Motor neuron (in vitro differentiated cells): Measurements from ENCODE around the gene CADM1. TPM values are rescaled to one million over a fixed set of nuclear protein-coding genes. Genes with fewer than 3 reads are reported as not detected.

Source experiments
- ATAC-seq, 8 experiments: fragments of 200-7000 bp; cut with Tn5 transposase; replicated peaks in 6 of 8; 2 replicates each; pipeline ENCODE4 v1.8.0; 2021; ENCODE audit warnings: mild to moderate bottlenecking in 8 of 8, moderate library complexity in 8 of 8
- H3K27ac ChIP-seq, 2 donors: fragments of 250-450 bp; sonication (Bioruptor Pico); 2 replicates each; pipeline ENCODE4 v1.9.0; 2021; ENCODE audit warnings: antibody characterized with exemption in 2 of 2, mild to moderate bottlenecking in 2 of 2, moderate library complexity in 1 of 2
- H3K4me1 ChIP-seq, 2 donors: fragments of 250-450 bp; sonication (Bioruptor Pico); replicated peaks in 1 of 2; 2 replicates each; pipeline ENCODE4 v1.6.1; 2021; ENCODE audit warnings: antibody characterized with exemption in 2 of 2, mild to moderate bottlenecking in 2 of 2, moderate library complexity in 1 of 2
- H3K4me3 ChIP-seq, 5 donors: fragments of 250-450 bp; sonication (Bioruptor Pico); 2 replicates each; pipeline ENCODE4 v1.9.0; 2021; ENCODE audit warnings: antibody characterized with exemption in 5 of 5, mild to moderate bottlenecking in 5 of 5, moderate library complexity in 4 of 5
- WGBS, 10 experiments: fragments of 450-650 bp; shearing (Covaris generic); methylation state at CpG; one replicate each; pipeline ENCODE4 v1.0.0; 2022; 5-methylcytosine and 5-hydroxymethylcytosine counted together
- in situ Hi-C, 9 experiments: fragments of 400-800 bp; cut with MboI; loops; one replicate each; pipeline ENCODE4 v1.15.0; 2021; ENCODE audit warnings: low sequenced_read_pairs in 9 of 9, low pct_unique_long_range_greater_than_20kb in 2 of 9; ENCODE audit not compliant: unreplicated experiment in 9 of 9
- total RNA-seq, 8 experiments: library from RNA; unstranded; fragments of 300-600 nt; gene quantifications; 2 replicates each; pipeline versions ENCODE4 v1.2.3 to v1.2.4, GENCODE V29; 2022

CADM1 gene
- total RNA-seq, 8 experiments from 2014 or later: 0.71 to 129 (median 106) TPM

GRCh38 chr11:115182282-115182955 lies 321.8 kb downstream of the CADM1 start:
- Histone ChIP-seq H3K4me3 (no peak overlapping the region), H3K27ac (no peak overlapping the region), H3K4me1 (peaks cover 42 to 67% of the 10 kb centered on the region in 2 donors)
- in situ Hi-C loops: no loop called here
- 0 to 91% (median 88%) methylated on average over 1 to 7 of the region's 7 CpGs; no CpG with 5 or more reads in 2 of the 10 experiments for WGBS, 10 experiments
- no peak for ATAC-seq

- in situ Hi-C loops: no loop called here
- WGBS, 10 experiments: 40 to 90% (median 69%) methylated on average over 1 to 8 of the region's 12 CpGs; no CpG with 5 or more reads in 4 of the 10 experiments
- H3K4me1 ChIP-seq: peaks cover 45 to 75% of the 10 kb centered on the region in 2 donors
These were observed 322.7 kb downstream of the CADM1 start for GRCh38 chr11:115181538-115181937.

GRCh38 chr11:115180272-115180671 lies 323.9 kb downstream of the CADM1 start:
- WGBS, 10 experiments: 0 to 96% (median 71%) methylated on average over 1 to 6 of the region's 7 CpGs
- ATAC-seq: peak in 4 of 8 experiments; percentile 21 to 37 (median 28)
- in situ Hi-C loops: no loop called here
- no peak overlapping the region for H3K27ac ChIP-seq
- H3K4me3 ChIP-seq: no peak overlapping the region
- H3K4me1 ChIP-seq: peaks cover 45 to 79% of the 10 kb centered on the region in 2 donors

More at GRCh38 chr11:115181538-115181937, 322.7 kb downstream of the CADM1 start:
- peak in 4 of 8 experiments; percentile 25 to 51 (median 43) for ATAC-seq
- Histone ChIP-seq H3K4me3 (no peak overlapping the region), H3K27ac (no peak overlapping the region)

DNA sequence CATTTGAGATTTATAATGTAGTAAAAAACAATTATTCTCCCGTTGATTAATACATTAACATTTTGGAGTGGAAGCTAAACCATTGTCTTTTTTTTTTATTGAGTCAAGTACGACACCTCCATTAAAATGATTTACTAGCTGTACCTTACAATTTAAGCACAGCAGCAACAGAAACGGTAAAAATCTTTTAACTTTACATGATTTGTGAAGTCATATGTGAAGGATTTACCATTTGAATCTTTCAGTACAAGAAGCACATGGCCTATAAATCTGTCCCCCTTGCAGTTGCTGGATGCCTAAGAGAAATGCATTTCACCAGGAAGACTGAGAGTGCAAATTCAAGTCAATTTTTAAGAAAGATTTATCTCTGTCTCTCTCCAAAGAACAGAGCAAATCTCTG lies 324.6 kb downstream of the CADM1 start:
- Histone ChIP-seq H3K27ac (no peak overlapping the region), H3K4me1 (peaks cover 47 to 79% of the 10 kb centered on the region in 2 donors), H3K4me3 (no peak overlapping the region)
- in situ Hi-C loops: no loop called here
- 0 to 100% (median 26%) methylated on average over 1 to 3 of the region's 3 CpGs; no CpG with 5 or more reads in 1 of the 10 experiments for WGBS, 10 experiments
- ATAC-seq: peak in 5 of 8 experiments; percentile 40 to 67 (median 51)

- no peak overlapping the region for H3K4me3 ChIP-seq
- in situ Hi-C loops: no loop called here
- ATAC-seq: peak in 5 of 8 experiments; percentile 10 to 54 (median 47)
- peaks cover 47 to 70% of the 10 kb centered on the region in 2 donors for H3K4me1 ChIP-seq
- WGBS, 10 experiments: 30 to 100% (median 61%) methylated on average over 1 to 10 of the region's 14 CpGs; no CpG with 5 or more reads in 1 of the 10 experiments
- peak overlapping the region; percentile 27 to 51 for H3K27ac ChIP-seq
These were observed 325.5 kb downstream of the CADM1 start for GRCh38 chr11:115178705-115179104.

GRCh38 chr11:115173136-115173535 lies 331.1 kb downstream of the CADM1 start:
- Histone ChIP-seq H3K27ac (no peak overlapping the region), H3K4me1 (peaks cover 31 to 41% of the 10 kb centered on the region in 2 donors), H3K4me3 (no peak overlapping the region)
- in situ Hi-C loops: no loop called here
- 10 to 100% (median 82%) methylated on average over 1 to 11 of the region's 19 CpGs; no CpG with 5 or more reads in 2 of the 10 experiments for WGBS, 10 experiments
- no peak for ATAC-seq

GRCh38 chr11:115170133-115170815 lies 333.9 kb downstream of the CADM1 start:
- peaks cover 41 to 48% of the 10 kb centered on the region in 2 donors for H3K4me1 ChIP-seq
- in situ Hi-C loops: no loop called here
- H3K27ac ChIP-seq: no peak overlapping the region
- H3K4me3 ChIP-seq: no peak overlapping the region
- 36 to 73% (median 57%) methylated on average over 3 to 6 of the region's 8 CpGs; no CpG with 5 or more reads in 7 of the 10 experiments for WGBS, 10 experiments
- ATAC-seq: peak in 1 of 8 experiments; percentile 16

DNA sequence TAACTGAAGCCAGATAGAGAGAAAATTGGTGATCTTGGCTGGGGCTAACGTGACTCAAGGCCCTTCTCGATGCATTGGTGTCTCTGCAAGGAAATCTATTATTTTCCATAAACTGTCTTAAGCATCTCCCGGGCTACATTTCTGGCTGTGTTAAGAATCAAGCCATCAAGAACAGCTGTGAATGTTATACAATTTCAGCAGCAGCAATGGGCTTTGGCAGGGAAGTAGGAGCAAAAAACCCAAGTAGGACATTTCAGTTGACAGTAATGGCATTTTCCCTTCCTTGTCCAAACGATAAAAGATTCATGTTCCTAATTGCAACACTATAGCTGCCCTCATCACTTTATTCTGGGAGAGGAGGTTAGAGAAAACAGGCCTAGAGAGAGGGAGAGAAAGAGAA lies 335.0 kb downstream of the CADM1 start:
- no peak overlapping the region for H3K27ac ChIP-seq
- in situ Hi-C loops: no loop called here
- ATAC-seq: no peak
- no peak overlapping the region for H3K4me3 ChIP-seq
- H3K4me1 ChIP-seq: peaks cover 48 to 58% of the 10 kb centered on the region in 2 donors
- 0 to 95% (median 19%) methylated on average over 2 to 4 of the region's 4 CpGs; no CpG with 5 or more reads in 3 of the 10 experiments for WGBS, 10 experiments

- in situ Hi-C loops: no loop called here
- Histone ChIP-seq H3K4me3 (no peak overlapping the region), H3K4me1 (peaks cover 53 to 62% of the 10 kb centered on the region in 2 donors), H3K27ac (no peak overlapping the region)
- WGBS, 10 experiments: 0 to 100% (median 58%) methylated on average over 1 to 5 of the region's 5 CpGs; no CpG with 5 or more reads in 4 of the 10 experiments
- ATAC-seq: no peak
These were observed 335.5 kb downstream of the CADM1 start for GRCh38 chr11:115168686-115169085.

- H3K27ac ChIP-seq: no peak overlapping the region
- peaks cover 54 to 65% of the 10 kb centered on the region in 2 donors for H3K4me1 ChIP-seq
- in situ Hi-C loops: no loop called here
- no peak overlapping the region for H3K4me3 ChIP-seq
- WGBS, 10 experiments: 0 to 100% (median 75%) methylated on average over 1 to 5 of the region's 9 CpGs; no CpG with 5 or more reads in 3 of the 10 experiments
- peak in 5 of 8 experiments; percentile 5 to 52 (median 18) for ATAC-seq
These were observed 336.0 kb downstream of the CADM1 start for GRCh38 chr11:115168229-115168671.

GRCh38 chr11:115167456-115167855 lies 336.8 kb downstream of the CADM1 start:
- Histone ChIP-seq H3K4me1 (peaks cover 54 to 65% of the 10 kb centered on the region in 2 donors), H3K27ac (no peak overlapping the region), H3K4me3 (no peak overlapping the region)
- in situ Hi-C loops: no loop called here
- 17 to 100% (median 83%) methylated on average over 1 to 3 of the region's 4 CpGs; no CpG with 5 or more reads in 3 of the 10 experiments for WGBS, 10 experiments
- no peak for ATAC-seq

DNA sequence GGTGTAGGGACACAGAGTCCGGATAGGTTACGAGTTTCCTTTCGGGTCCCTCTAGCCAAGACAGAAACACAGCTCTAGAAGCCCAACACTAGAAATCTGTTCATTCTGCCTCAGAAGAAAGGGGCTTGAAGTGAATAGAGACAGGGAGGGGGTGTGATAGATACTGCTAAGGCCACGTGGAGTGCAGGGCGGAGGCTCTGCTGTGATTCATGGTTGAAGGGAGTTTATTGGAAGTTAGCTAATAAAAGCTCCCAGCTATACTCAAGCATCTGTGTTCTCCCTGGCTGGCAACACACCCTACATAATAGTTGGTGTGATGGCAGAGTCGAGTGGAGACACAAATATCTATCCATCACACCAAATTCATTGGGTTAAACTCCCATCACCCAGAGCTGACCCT lies 337.4 kb downstream of the CADM1 start:
- Histone ChIP-seq H3K27ac (no peak overlapping the region), H3K4me3 (no peak overlapping the region), H3K4me1 (peaks cover 54 to 65% of the 10 kb centered on the region in 2 donors)
- in situ Hi-C loops: no loop called here
- peak in 7 of 8 experiments; percentile 87 to 95 (median 93) for ATAC-seq
- 0 to 90% (median 24%) methylated on average over 1 to 6 of the region's 6 CpGs; no CpG with 5 or more reads in 4 of the 10 experiments for WGBS, 10 experiments

DNA sequence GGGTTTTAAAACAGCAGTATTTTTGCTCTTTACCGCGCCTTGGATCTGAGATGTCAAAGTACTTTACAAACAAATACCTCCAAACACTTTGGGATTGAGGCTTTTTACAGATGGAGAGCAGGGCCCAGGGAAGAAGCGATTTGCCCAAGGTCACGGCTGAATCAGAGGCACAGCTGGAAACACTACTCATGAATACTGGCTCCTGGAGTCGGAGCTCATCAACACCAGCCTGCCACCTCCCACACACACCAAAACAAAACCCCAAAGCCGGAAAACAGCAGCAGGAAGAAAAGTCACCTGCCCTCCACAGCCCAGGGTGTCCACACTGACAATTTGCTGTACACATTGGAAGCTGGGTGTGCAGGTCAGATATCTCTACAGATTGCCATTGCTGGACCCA lies 339.4 kb downstream of the CADM1 start:
- no peak overlapping the region for H3K27ac ChIP-seq
- H3K4me1 ChIP-seq: peaks cover 50 to 60% of the 10 kb centered on the region in 2 donors
- ATAC-seq: peak in 3 of 8 experiments; percentile 20 to 29 (median 26)
- in situ Hi-C loops: no loop called here
- 23 to 68% (median 54%) methylated on average over 2 to 5 of the region's 6 CpGs; no CpG with 5 or more reads in 3 of the 10 experiments for WGBS, 10 experiments
- H3K4me3 ChIP-seq: no peak overlapping the region
